Lower leg skin (tissue), 4 donors: Measurements from ENCODE around the gene SP110. TPM values are rescaled to one million over a fixed set of nuclear protein-coding genes. Genes with fewer than 3 reads are reported as not detected.
A peak's percentile ranks its signal among the peaks of the same experiment; 100 is the strongest.

Experiments used
- DNase-seq, 2 donors: peaks; one replicate each; pipeline ENCODE4 v3.0.0-alpha.2; 2019; ENCODE audit warnings: low spot score in 2 of 2
- H3K4me3 ChIP-seq: fragments of 200-600 bp; sonication (generic); 2 replicates; pipeline ENCODE4 v1.5.1; 2017; ENCODE audit warnings: mild to moderate bottlenecking, low read depth; ENCODE audit not compliant: poor library complexity, severe bottlenecking
- POLR2A ChIP-seq, 2 donors: fragments of 450-650 bp; IDR thresholded peaks; one replicate each; pipeline ENCODE4 v1.6.1; 2016 to 2017; ENCODE audit warnings: antibody characterized with exemption in 2 of 2, mild to moderate bottlenecking in 1 of 2, moderate library complexity in 1 of 2
- WGBS, 2 donors: methylation state at CpG; one replicate each; pipeline ENCODE4 v1.1.5; 2018; 5-methylcytosine and 5-hydroxymethylcytosine counted together
- intact Hi-C: fragments of 100-400 bp; cut with DNase I; formaldehyde crosslinking; loops from one replicate; pipeline ENCODE4 v1.15.0; 2023; ENCODE audit warnings: low total_unique reads
- total RNA-seq, 4 donors: library from RNA; depleted of rRNA; stranded (reverse); fragments of >200 nt; gene quantifications; one replicate each; pipeline ENCODE4 v1.1.0, GENCODE V29; 2016
- TF ChIP-seq, protein P1 (sequence below), 3 donors: fragments of 450-650 bp; IDR thresholded peaks; one replicate each; pipeline ENCODE4 v1.5.1; 2016; ENCODE audit warnings: antibody characterized with exemption in 3 of 3, mild to moderate bottlenecking in 3 of 3, moderate library complexity in 2 of 3

SP110 gene
- total RNA-seq, 4 donors from 2014 or later = 12.9 to 23.8 (median 19.1) TPM

DNA sequence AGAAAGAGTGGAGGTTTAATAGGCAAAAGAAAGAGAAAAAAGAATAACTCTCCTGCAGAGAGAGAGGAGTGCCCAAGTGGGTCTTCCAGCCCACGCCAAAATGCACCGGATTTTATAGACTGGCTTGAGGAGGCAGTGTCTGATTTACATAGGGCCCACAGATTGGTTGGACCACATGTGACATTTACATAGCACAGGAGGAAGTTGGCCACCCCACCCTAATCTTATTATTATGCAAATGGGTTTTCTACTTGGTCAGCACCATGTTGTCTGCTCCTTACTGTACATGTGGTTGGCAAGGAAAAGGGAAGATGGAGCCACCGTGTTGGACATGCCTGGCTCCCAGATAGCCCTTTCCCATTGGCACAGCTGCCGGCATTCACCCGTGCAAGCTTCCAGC is 56.8 kb downstream of the SP110 start:
- intact Hi-C loops = no loop called here
- H3K4me3 ChIP-seq = no peak overlapping the region
- TF ChIP-seq, protein P1, sequence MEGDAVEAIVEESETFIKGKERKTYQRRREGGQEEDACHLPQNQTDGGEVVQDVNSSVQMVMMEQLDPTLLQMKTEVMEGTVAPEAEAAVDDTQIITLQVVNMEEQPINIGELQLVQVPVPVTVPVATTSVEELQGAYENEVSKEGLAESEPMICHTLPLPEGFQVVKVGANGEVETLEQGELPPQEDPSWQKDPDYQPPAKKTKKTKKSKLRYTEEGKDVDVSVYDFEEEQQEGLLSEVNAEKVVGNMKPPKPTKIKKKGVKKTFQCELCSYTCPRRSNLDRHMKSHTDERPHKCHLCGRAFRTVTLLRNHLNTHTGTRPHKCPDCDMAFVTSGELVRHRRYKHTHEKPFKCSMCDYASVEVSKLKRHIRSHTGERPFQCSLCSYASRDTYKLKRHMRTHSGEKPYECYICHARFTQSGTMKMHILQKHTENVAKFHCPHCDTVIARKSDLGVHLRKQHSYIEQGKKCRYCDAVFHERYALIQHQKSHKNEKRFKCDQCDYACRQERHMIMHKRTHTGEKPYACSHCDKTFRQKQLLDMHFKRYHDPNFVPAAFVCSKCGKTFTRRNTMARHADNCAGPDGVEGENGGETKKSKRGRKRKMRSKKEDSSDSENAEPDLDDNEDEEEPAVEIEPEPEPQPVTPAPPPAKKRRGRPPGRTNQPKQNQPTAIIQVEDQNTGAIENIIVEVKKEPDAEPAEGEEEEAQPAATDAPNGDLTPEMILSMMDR (IDR thresholded peaks at IDR 0.05) = no peak
- TF ChIP-seq POLR2A (IDR thresholded peaks at IDR 0.05) = no peak
- no peak for DNase-seq
- 66 to 79% methylated on average over 5 of the region's 5 CpGs for WGBS, 2 donors

DNA sequence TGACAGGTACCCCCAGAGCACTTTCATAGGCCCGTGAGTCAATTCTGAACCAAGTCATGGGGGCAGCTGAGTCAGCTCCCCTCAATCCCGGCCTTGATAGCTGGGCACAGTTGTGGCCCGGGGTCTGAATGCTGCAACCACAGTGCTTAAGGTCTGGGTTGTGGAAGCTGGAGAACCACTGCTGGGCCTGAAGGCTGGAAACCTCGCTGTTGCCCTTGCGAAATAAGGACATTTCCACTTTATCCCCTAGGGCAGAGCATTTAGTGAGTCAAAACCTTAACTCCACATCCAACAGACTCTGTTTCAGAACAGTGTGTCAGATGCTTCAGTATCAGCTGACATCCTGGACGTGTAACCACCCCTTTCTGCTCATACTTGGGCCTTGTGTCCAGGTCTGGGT is 58.6 kb downstream of the SP110 start:
- intact Hi-C loops = no loop called here
- 85 to 87% methylated on average over 6 of the region's 6 CpGs for WGBS, 2 donors

DNA sequence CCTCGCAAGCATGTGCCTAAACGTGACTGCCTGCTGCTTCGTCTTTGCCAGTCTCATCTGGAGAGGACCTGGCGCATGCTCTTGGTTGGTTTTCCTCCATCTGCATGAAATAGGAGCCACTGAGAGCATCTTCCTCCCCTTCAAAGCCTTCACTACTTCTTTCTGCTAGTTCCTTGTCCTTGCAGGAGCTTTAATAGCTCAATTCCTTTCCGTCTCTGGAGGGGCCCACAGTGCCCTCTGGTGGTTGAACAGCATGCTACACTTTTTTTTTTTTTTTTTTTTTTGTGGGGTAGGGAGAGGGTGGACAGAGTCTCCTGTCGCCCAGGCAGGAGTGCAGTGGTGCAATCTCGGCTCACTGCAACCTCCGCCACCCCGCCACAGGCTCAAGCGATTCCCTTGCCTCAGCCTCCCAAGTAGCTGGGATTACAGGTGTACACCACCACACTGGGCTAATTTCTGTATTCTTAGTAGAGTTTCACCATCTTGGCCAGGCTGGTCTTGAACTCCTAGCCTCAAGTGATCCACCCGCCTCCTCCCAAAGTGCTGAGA is 59.6 kb downstream of the SP110 start:
- WGBS, 2 donors = 41 to 52% methylated on average over 11 of the region's 11 CpGs
- TF ChIP-seq, protein P1 (IDR thresholded peaks at IDR 0.05) = no peak
- no peak for TF ChIP-seq POLR2A (IDR thresholded peaks at IDR 0.05)
- intact Hi-C loops = no loop called here
- H3K4me3 ChIP-seq = no peak overlapping the region
- peak in 1 of 2 donors; percentile 76 for DNase-seq

More for the DNA sequence above, 58.6 kb downstream of the SP110 start:
- H3K4me3 ChIP-seq = no peak overlapping the region
- DNase-seq = no peak
- no peak for TF ChIP-seq POLR2A (IDR thresholded peaks at IDR 0.05)

DNA sequence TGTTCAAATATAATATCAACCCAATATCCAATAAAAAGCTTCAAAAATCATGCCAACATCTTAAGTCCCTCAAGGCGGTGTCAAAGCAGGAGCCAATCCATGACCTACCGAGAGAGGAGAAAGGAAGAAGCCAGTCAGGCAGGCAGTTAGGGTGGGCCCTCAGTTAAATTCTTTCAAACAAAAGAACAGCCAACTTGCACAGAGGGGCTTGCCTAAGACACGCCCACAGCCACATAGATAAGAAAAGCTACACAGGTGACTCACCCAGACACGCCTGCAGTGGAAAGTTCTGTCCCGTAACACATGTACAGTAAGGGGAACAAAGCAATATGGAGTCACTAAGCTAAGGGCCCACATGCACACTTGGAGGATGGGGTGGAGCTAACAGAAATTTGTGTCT is 61.3 kb downstream of the SP110 start:
- no peak for DNase-seq
- 84 to 87% methylated on average over 5 of the region's 5 CpGs for WGBS, 2 donors
- intact Hi-C loops = no loop called here
- TF ChIP-seq, protein P1 (IDR thresholded peaks at IDR 0.05) = no peak
- no peak for TF ChIP-seq POLR2A (IDR thresholded peaks at IDR 0.05)
- H3K4me3 ChIP-seq = no peak overlapping the region

DNA sequence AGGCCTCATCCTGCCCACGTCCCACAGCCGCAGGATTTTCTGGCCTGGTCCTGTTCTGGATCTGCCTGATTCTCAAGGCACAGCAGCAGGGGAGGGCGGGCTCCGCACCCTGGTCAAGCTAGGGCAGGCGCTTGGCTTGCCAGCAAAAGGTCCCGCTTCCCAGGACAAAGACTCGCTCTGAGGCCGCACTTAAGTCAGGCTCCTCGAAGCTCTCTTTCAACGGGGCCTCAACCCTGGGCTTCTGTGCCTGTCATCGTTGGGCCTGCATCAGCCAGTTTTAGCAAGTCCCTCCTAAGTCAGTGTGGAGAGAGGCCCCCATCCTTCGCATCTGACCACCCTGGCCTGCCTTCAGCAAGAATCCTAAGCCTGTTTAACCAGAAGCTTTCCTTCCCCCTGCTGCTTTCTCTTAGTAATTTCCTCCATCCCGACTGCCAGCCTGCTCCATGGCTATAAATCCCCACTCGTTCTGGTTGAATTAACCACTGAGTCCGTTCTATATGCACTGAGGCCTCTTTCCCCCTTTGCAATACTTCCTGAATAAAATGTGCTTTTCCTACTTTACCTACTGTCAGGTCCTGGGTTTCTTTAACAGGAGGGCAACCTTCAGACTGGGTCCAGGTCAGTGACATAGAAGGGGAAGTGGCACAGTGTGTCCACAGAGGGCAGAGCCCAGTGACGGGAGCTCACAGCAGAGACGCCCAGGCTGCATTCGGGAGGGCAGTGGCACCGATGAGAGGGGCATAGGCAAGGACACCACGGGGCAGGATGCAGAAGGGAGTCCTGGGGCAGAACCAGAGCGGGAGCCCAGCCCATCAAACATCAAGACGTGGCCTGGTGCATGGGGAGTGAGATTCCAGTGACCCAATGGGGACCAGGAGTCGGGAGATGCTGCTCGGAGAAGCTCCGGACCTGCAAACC is 62.7 kb downstream of the SP110 start:
- intact Hi-C loops = no loop called here
- no peak for DNase-seq
- H3K4me3 ChIP-seq = no peak overlapping the region
- WGBS, 2 donors = 83 to 86% methylated on average over 24 to 25 of the region's 25 CpGs
- TF ChIP-seq POLR2A (IDR thresholded peaks at IDR 0.05) = no peak
- TF ChIP-seq, protein P1 (IDR thresholded peaks at IDR 0.05) = no peak

DNA sequence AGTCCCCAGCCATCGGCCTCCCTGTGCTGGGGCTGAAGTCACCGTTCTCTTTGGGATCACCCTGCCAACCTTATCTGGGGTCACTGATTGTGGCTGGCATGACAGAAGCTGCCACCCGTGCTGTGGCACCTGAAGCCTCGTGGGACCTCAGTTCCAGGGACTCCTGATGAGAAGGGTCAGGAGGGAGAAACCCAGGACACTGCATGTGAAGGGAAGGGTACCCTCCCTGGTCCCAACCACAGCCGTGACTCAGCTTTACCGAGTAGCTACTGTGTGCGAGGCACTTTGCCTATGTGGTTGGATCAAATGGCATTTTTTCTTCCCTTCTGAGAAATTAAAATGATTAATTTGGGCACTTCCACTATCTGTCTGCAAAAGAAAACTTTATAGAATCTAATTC is 64.4 kb downstream of the SP110 start:
- no peak overlapping the region for H3K4me3 ChIP-seq
- no peak for DNase-seq
- WGBS, 2 donors = 70% methylated on average over 7 of the region's 7 CpGs
- TF ChIP-seq, protein P1 (IDR thresholded peaks at IDR 0.05) = no peak
- no peak for TF ChIP-seq POLR2A (IDR thresholded peaks at IDR 0.05)
- intact Hi-C loops = no loop called here
